ENCODE measurements around the gene GGTLC1.
"Not testable (repeated sequence)": the region's sequence is repeated elsewhere in the genome, so short reads cannot be mapped to it uniquely, and the experiment has no call there.

The GGTLC1 gene

DNA sequence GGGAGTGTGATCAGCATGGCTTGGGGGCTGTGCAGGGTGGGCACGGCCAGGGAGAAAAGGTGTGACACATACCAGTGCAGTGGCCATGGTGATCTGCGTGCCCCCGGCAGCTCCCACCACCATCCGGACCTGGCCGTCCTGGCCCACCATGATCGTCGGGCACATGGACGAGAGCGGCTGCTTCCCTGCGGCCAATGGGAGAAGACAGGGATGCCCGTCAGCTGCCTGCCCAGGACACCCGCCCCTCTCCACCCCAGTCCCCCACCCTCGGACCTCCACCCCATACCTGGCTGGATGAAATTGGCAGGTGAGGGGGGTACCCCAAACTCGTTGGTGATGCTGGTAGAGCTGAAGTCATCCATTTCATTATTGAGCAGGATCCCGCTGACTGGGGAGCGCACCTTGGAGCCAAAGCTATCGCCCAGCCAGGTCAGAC lies 2.8 kb downstream of the GGTLC1 start:
- ATAC-seq (ENCODE audit: low read depth); H3K36me3 Mint-ChIP-seq; H3K27me3 Mint-ChIP-seq; DNase-seq (ENCODE audit: low spot score in 2 of 2); H3K4me1 Mint-ChIP-seq; H3K9me3 Mint-ChIP-seq; H3K4me3 Mint-ChIP-seq; H3K27ac Mint-ChIP-seq: not testable (repeated sequence)

DNA sequence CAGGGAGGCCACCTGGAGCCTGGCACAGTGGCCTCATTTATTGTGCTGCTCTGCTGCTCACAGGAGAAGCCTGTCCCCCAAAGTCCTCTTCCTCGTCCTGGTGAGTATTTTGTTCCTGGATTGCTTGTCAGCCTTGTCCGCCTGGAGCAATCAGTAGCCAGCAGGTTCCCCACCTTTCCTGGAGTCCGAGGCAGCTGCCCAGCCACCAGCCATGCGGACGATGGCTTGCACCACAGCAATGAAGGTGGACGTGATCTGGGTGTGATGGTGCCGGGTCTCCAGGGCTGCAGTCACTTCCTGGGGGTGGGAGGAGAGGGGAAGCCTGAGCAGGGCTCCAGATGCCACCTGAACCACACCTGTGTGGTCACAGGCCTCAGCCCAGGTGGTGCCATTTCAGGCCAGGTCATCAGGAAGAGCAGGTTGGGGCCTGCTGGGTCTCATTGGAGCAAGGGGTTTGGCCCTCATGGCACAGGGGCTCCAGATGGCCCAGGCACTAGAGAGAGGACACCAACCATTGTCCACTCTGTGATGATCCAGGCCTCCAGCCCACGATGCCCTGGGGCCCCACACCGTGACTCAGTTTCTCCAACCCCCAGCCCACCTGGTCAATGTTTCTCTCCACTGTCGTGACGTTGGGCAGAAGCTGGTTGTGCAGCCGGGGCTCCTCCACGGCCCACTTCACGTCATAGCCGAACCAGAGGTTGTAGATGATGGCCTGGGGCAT lies 3.4 kb downstream of the GGTLC1 start:
- not testable (repeated sequence) for H3K9me3 Mint-ChIP-seq; DNase-seq (ENCODE audit: low spot score in 2 of 2); H3K36me3 Mint-ChIP-seq; H3K4me1 Mint-ChIP-seq; H3K27me3 Mint-ChIP-seq; H3K4me3 Mint-ChIP-seq; ATAC-seq (ENCODE audit: low read depth); H3K27ac Mint-ChIP-seq

- not testable (repeated sequence) for H3K27ac Mint-ChIP-seq; H3K4me3 Mint-ChIP-seq; H3K9me3 Mint-ChIP-seq; DNase-seq (ENCODE audit: low spot score in 2 of 2); H3K36me3 Mint-ChIP-seq; ATAC-seq (ENCODE audit: low read depth); H3K27me3 Mint-ChIP-seq; H3K4me1 Mint-ChIP-seq
Measured at GRCh38 chr20:23984476-23985023, 4.0 kb downstream of the GGTLC1 start.

DNA sequence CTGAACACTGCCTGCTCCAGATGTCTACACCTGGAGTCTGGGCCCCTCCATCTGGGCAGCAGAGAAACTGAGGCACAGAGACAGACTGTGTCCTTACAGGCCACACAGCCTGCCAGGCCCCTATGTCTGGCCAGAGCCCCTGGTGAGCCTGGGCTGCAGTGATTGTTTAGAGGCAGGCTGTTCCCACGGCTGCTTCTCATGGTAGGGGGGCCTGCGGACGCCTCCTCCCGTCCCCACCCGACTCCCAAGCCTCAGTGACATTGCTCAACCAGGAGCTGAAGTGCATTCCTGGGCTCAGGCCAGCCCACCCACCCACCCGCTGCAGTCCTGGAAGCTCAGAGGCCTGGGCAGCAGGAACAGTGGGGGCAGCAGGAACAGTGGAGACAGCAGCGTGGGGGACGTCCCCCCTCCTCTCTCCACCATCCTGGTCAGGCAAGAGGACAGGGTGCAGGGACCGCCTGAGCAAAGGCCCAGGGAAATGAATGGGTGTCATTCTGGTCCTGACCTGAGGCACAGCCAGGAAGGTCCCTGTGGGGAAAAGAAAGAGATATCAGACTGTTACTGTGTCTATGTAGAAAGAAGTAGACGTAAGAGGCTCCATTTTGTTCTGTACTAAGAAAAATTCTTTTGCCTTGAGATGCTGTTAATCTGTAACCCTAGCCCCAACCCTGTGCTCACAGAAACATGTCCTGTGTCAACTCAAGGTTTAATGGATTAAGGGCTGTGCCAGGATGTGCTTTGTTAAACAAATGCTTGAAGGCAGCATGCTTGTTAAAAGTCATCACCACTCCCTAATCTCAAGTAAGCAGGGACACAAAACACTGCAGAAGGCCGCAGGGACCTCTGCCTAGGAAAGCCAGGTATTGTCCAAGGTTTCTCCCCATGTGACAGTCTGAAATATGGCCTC lies 6.2 kb downstream of the GGTLC1 start:
- not testable (repeated sequence) for H3K4me3 Mint-ChIP-seq; DNase-seq (ENCODE audit: low spot score in 2 of 2); H3K36me3 Mint-ChIP-seq; H3K27me3 Mint-ChIP-seq; H3K4me1 Mint-ChIP-seq; H3K9me3 Mint-ChIP-seq; H3K27ac Mint-ChIP-seq; ATAC-seq (ENCODE audit: low read depth)

DNA sequence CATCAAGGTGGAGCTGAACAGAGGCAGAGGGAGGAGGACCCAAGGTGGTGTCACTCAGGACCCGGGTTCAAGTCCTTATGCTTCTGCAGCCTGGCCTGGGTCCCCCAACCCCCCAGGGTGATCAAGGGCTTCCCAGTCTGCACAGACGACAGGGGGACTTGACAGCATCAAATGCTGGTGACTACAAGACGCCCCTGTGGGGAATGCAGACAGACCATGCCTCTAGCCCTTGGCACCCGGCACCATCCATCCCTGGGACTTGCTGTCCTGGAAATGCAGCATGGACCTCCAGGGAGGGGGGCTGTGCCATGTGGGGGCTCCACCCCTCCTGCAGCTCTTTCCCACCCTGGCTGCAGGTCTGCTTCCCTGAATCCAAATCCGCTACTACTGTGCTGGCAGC lies 7.1 kb downstream of the GGTLC1 start:
- not testable (repeated sequence) for H3K27ac Mint-ChIP-seq; H3K9me3 Mint-ChIP-seq; H3K4me3 Mint-ChIP-seq; H3K36me3 Mint-ChIP-seq; ATAC-seq (ENCODE audit: low read depth); H3K27me3 Mint-ChIP-seq; H3K4me1 Mint-ChIP-seq; DNase-seq (ENCODE audit: low spot score in 2 of 2)

DNA sequence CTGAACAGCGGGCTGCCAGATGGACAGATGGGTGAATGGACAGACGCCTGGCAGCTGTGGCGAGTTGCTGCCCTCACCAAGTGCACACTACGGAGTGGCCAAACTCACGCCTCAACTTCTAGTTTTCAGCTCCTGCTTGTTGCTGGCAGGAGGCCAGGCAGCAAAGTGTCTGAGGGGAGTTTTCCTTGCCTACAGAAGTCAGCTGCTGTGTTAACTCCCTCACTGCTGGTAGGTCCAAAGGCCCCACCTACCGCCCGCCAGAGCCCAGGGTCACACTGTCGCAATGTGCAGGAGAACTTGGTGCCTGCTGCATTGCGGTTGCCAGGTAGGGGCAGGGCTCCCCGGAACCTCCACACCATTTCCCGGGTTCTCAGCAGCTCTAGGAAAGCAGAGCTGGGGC lies 7.6 kb downstream of the GGTLC1 start:
- DNase-seq (ENCODE audit: low spot score in 2 of 2); H3K4me3 Mint-ChIP-seq; H3K27me3 Mint-ChIP-seq; H3K27ac Mint-ChIP-seq; ATAC-seq (ENCODE audit: low read depth); H3K9me3 Mint-ChIP-seq; H3K36me3 Mint-ChIP-seq; H3K4me1 Mint-ChIP-seq: not testable (repeated sequence)

DNA sequence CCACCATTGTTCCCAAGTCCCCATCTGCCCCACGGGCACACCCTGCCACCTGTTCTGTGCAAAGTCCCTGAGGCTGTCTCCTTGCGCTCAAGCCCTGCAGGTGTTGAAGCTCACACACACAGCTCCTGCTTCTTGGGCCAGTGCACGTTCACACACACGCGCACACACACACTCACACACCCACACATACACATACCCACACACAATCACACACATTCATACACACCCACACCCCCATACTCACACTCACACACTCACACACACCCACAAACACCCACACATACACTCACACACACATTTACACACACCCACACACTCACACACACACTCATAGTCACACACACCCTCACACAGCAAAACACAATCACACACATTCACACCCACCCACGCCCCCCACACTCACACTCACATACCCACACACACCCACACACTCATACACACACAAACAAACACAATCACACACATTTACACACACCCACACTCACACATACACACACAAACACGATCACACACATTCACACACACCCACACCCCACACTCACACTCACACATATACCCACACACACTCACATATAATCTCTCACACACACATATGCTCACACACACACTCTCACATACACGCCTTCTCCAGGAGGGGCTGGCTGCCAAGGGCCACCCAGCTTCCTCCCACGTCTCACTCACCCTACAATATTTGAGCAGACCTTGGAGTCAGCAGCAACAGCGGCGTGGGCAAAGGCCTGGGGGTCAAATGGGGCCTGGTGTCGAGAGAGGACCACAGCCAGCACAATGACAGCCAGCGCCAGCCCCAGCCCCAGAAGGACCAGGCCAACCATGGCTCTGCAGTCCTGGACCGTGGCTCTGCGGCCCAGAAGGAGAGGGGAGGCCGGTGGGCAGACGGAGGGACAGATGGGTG lies 8.4 kb downstream of the GGTLC1 start:
- not testable (repeated sequence) for H3K9me3 Mint-ChIP-seq; H3K4me1 Mint-ChIP-seq; H3K36me3 Mint-ChIP-seq; H3K27me3 Mint-ChIP-seq; DNase-seq (ENCODE audit: low spot score in 2 of 2); ATAC-seq (ENCODE audit: low read depth); H3K4me3 Mint-ChIP-seq
- H3K27ac Mint-ChIP-seq, result peak overlapping the region; percentile 1

DNA sequence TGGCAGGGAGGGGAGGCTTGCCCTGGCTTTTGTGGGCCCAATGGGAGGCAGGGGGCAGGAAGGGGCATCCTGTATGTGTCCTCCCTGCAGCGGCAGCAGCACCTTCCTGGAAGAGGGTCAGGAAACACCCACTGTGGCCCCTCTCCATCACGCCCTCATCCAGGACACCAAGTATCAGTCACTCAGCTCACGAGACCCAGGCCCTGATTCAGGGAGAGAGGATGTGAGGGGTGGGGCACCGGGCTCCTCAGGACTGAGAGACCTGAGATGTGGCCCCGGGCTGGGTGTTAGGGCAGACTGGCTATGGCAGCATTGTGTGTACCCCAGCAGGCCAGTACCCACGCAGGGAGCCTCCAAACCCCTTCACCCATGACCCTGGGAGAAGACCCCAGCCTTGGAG lies 9.2 kb downstream of the GGTLC1 start:
- not testable (repeated sequence) for DNase-seq (ENCODE audit: low spot score in 2 of 2); H3K36me3 Mint-ChIP-seq; H3K27me3 Mint-ChIP-seq; H3K9me3 Mint-ChIP-seq; H3K4me3 Mint-ChIP-seq; ATAC-seq (ENCODE audit: low read depth); H3K4me1 Mint-ChIP-seq; H3K27ac Mint-ChIP-seq

DNA sequence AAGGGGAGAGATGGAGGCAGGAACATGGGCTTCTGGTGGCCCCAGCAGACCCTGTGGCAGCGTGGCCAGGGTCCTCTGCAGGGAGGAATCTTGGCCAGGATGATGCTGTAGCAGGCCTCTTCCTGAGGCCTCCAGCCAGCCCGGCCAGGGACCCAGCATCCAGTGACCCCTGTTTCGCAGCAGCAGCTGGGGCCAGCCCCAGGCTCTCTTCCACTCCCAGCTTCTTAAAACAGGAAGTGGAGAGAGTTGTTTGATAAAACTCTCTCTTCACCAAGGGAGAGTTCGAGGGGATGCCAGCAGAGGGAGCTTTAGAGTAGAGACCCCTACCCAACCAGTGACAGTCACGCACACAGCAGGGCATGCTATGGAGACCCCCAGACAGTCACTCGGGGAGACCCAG lies 10.1 kb downstream of the GGTLC1 start:
- DNase-seq (ENCODE audit: low spot score in 2 of 2); ATAC-seq (ENCODE audit: low read depth); H3K9me3 Mint-ChIP-seq; H3K4me3 Mint-ChIP-seq; H3K36me3 Mint-ChIP-seq; H3K4me1 Mint-ChIP-seq; H3K27ac Mint-ChIP-seq; H3K27me3 Mint-ChIP-seq: not testable (repeated sequence)

DNA sequence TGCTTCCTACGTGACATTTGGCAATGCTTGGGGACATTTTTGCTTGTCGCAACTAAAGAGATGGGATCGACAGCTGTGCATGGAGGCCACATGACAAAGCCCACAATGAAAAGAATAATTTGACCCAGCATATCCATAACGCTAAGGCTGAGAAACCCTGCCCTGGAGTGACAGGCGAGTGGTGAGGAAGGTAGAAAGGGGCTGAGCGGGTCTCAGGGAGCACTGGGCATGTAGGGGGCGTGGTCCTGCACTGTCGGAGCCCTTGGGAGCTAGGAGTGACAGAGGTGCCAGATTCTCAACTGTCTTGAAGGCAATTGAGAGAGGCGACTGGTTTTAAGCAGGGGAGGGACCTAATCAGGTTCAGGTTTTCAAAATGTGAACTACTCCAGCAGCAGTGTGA lies 13.6 kb downstream of the GGTLC1 start:
- Mint-ChIP-seq H3K36me3 (no peaks in the 10 kb centered on the region), H3K4me3 (no peak overlapping the region), H3K27me3 (peaks cover 4% of the 10 kb centered on the region), H3K27ac (no peak overlapping the region), H3K9me3 (no peaks in the 10 kb centered on the region), H3K4me1 (peaks cover 2% of the 10 kb centered on the region)
- ATAC-seq (ENCODE audit: low read depth) (no peak), DNase-seq (ENCODE audit: low spot score in 2 of 2) (no peak)

DNA sequence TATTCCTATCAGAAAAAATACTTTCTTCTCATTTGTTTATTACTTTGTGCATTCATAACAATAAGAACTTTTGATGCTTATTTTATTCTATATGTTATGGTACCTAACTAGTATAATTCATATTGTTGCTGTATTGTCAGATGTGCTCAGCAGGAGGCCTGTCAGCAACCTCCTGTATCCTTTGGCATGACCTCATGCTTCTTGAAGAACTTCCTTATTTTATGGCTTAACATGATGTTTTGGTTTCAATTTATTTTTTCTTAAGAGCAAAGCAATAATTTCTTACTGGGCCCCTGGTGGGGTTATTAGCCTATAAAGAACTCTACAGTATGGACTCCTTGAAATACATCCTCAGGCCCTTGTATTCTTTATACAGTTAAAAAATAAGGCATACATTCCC lies 17.3 kb downstream of the GGTLC1 start:
- no peak overlapping the region for H3K27ac Mint-ChIP-seq
- H3K4me1 Mint-ChIP-seq, result no peaks in the 10 kb centered on the region
- ATAC-seq (ENCODE audit: low read depth), result peak; percentile 42
- H3K27me3 Mint-ChIP-seq, result peaks cover 5% of the 10 kb centered on the region
- H3K9me3 Mint-ChIP-seq, result peaks cover 2% of the 10 kb centered on the region
- DNase-seq (ENCODE audit: low spot score in 2 of 2), result no peak
- H3K4me3 Mint-ChIP-seq, result no peak overlapping the region
- H3K36me3 Mint-ChIP-seq, result no peaks in the 10 kb centered on the region

GRCh38 chr20:23970049-23970448 lies 18.5 kb downstream of the GGTLC1 start:
- H3K4me1 Mint-ChIP-seq, result no peaks in the 10 kb centered on the region
- H3K36me3 Mint-ChIP-seq, result no peaks in the 10 kb centered on the region
- H3K4me3 Mint-ChIP-seq, result no peak overlapping the region
- DNase-seq (ENCODE audit: low spot score in 2 of 2) (no peak), ATAC-seq (ENCODE audit: low read depth) (no peak)
- H3K27me3 Mint-ChIP-seq, result peaks cover 5% of the 10 kb centered on the region
- no peak overlapping the region for H3K27ac Mint-ChIP-seq
- peaks cover 3% of the 10 kb centered on the region for H3K9me3 Mint-ChIP-seq

DNA sequence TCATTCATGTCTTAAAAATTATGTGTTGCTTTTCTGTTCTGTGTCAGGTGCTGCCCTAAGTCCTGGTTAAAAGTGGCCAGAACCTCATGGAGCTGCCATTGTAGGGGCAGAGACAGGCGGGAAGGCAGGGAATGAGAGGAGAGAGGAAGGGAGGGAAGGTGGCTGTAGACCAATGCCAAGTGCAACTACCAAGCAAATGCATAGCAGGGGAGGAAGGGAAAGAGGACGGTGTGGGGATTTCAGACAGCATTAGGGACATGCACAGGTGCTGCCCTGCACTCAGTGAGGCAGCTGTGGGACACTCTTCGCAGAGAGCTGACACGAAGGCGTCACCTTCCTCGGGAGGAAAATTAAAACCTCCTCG lies 21.0 kb downstream of the GGTLC1 start:
- Mint-ChIP-seq H3K27me3 (peaks cover 2% of the 10 kb centered on the region), H3K9me3 (peaks cover 5% of the 10 kb centered on the region), H3K4me3 (no peak overlapping the region), H3K4me1 (no peaks in the 10 kb centered on the region), H3K36me3 (no peaks in the 10 kb centered on the region), H3K27ac (no peak overlapping the region)
- ATAC-seq (ENCODE audit: low read depth), result no peak
- DNase-seq (ENCODE audit: low spot score in 2 of 2), result no peak
